Measurements from ENCODE around the gene THAP11. TPM values are rescaled to one million over a fixed set of nuclear protein-coding genes. Genes with fewer than 3 reads are reported as not detected.
A peak's percentile ranks its signal among the peaks of the same experiment; 100 is the strongest.

The THAP11 gene
- total and polyA plus RNA-seq, 2 of the 13 experiments (the other 11 are each of a cell fraction or from before 2014, with no cell fraction given): 44.2 to 53.4 TPM

DNA sequence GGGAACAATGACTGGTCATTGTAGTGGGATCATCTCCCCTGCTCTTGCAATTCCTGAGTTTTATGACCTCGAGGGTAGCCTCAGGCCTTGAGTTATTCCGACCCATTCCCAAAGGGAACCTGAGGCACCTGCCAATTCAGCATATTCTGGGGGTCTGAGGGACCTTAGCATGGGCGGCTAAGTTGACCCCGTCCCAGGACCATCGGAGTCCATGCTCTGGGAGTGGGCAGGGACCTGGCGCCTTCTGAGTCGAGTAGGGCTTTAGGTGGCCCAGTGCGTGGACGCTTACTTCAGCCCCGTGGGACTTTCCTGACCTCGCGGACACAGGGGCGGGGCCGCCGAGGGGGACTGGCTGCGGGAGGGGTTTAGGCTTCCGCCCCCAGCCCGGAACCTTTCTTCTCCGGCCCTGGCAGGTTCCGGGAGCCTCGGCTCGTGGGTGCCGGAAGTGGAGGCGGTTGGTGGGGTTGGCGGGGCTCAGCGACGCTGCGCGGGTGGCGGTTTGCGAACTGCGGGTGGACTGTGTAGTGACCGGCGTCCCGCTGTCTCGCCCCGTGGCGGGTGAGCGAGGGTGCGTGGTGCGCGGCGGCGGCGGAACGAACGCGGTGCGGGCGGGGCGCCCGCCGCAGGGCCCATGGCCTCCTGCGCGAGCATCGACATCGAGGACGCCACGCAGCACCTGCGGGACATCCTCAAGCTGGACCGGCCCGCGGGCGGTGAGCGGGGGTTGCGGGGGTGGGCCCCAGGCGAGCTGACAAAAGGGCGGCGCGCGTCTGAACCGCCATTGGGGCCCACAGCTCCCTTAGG, 30.7 kb downstream of the THAP11 start, which contains the start of gene EDC4 (continued):
- TF ChIP-seq, protein P1, sequence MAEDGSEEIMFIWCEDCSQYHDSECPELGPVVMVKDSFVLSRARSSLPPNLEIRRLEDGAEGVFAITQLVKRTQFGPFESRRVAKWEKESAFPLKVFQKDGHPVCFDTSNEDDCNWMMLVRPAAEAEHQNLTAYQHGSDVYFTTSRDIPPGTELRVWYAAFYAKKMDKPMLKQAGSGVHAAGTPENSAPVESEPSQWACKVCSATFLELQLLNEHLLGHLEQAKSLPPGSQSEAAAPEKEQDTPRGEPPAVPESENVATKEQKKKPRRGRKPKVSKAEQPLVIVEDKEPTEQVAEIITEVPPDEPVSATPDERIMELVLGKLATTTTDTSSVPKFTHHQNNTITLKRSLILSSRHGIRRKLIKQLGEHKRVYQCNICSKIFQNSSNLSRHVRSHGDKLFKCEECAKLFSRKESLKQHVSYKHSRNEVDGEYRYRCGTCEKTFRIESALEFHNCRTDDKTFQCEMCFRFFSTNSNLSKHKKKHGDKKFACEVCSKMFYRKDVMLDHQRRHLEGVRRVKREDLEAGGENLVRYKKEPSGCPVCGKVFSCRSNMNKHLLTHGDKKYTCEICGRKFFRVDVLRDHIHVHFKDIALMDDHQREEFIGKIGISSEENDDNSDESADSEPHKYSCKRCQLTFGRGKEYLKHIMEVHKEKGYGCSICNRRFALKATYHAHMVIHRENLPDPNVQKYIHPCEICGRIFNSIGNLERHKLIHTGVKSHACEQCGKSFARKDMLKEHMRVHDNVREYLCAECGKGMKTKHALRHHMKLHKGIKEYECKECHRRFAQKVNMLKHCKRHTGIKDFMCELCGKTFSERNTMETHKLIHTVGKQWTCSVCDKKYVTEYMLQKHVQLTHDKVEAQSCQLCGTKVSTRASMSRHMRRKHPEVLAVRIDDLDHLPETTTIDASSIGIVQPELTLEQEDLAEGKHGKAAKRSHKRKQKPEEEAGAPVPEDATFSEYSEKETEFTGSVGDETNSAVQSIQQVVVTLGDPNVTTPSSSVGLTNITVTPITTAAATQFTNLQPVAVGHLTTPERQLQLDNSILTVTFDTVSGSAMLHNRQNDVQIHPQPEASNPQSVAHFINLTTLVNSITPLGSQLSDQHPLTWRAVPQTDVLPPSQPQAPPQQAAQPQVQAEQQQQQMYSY (CRISPR knock-in tag; IDR thresholded peaks at IDR 0.05): 0 out of 2 replicates have a peak, but pooled peaks have one; percentile 17
- TF ChIP-seq SATB2 (CRISPR knock-in tag; IDR thresholded peaks at IDR 0.05) (0 out of 2 replicates have a peak, but pooled peaks have one; percentile 33), ZNF605 (CRISPR knock-in tag; IDR thresholded peaks at IDR 0.05) (peak; percentile 84; the same call in 1 of the 2 replicates), ZNF550 (CRISPR knock-in tag; IDR thresholded peaks at IDR 0.05; ENCODE audit: borderline replicate concordance) (0 out of 2 replicates have a peak, but pooled peaks have one; percentile 76), RORA (CRISPR knock-in tag; IDR thresholded peaks at IDR 0.05) (no peak), ZNF10 (CRISPR knock-in tag; IDR thresholded peaks at IDR 0.05; ENCODE audit: borderline replicate concordance, low read depth) (no peak), ZNF790 (CRISPR knock-in tag; IDR thresholded peaks at IDR 0.05; ENCODE audit: borderline replicate concordance) (0 out of 2 replicates have a peak, but pooled peaks have one; percentile 27), ZNF552 (CRISPR knock-in tag; IDR thresholded peaks at IDR 0.05; ENCODE audit: borderline replicate concordance) (peak; percentile 68; the same call in 1 of the 2 replicates), ZNF816 (CRISPR knock-in tag; IDR thresholded peaks at IDR 0.05; ENCODE audit: borderline replicate concordance) (0 out of 2 replicates have a peak, but pooled peaks have one; percentile 35), ZFX (CRISPR knock-in tag; IDR thresholded peaks at IDR 0.05; ENCODE audit: low read depth) (peak; percentile 92), NPAS2 (CRISPR knock-in tag; IDR thresholded peaks at IDR 0.05; ENCODE audit: borderline replicate concordance) (no peak), HMGA1 (CRISPR knock-in tag; conservative IDR thresholded peaks at IDR 0.05) (no peak)
- TF ChIP-seq, protein P2, sequence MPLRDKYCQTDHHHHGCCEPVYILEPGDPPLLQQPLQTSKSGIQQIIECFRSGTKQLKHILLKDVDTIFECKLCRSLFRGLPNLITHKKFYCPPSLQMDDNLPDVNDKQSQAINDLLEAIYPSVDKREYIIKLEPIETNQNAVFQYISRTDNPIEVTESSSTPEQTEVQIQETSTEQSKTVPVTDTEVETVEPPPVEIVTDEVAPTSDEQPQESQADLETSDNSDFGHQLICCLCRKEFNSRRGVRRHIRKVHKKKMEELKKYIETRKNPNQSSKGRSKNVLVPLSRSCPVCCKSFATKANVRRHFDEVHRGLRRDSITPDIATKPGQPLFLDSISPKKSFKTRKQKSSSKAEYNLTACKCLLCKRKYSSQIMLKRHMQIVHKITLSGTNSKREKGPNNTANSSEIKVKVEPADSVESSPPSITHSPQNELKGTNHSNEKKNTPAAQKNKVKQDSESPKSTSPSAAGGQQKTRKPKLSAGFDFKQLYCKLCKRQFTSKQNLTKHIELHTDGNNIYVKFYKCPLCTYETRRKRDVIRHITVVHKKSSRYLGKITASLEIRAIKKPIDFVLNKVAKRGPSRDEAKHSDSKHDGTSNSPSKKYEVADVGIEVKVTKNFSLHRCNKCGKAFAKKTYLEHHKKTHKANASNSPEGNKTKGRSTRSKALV (CRISPR knock-in tag; IDR thresholded peaks at IDR 0.05): no peak
- TF ChIP-seq, protein P3, sequence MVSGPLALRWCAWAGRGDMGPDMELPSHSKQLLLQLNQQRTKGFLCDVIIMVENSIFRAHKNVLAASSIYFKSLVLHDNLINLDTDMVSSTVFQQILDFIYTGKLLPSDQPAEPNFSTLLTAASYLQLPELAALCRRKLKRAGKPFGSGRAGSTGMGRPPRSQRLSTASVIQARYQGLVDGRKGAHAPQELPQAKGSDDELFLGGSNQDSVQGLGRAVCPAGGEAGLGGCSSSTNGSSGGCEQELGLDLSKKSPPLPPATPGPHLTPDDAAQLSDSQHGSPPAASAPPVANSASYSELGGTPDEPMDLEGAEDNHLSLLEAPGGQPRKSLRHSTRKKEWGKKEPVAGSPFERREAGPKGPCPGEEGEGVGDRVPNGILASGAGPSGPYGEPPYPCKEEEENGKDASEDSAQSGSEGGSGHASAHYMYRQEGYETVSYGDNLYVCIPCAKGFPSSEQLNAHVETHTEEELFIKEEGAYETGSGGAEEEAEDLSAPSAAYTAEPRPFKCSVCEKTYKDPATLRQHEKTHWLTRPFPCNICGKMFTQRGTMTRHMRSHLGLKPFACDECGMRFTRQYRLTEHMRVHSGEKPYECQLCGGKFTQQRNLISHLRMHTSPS (CRISPR knock-in tag; IDR thresholded peaks at IDR 0.05; ENCODE audit: low read depth): no peak; the same call in 1 of the 2 replicates
- TF ChIP-seq, protein P4, sequence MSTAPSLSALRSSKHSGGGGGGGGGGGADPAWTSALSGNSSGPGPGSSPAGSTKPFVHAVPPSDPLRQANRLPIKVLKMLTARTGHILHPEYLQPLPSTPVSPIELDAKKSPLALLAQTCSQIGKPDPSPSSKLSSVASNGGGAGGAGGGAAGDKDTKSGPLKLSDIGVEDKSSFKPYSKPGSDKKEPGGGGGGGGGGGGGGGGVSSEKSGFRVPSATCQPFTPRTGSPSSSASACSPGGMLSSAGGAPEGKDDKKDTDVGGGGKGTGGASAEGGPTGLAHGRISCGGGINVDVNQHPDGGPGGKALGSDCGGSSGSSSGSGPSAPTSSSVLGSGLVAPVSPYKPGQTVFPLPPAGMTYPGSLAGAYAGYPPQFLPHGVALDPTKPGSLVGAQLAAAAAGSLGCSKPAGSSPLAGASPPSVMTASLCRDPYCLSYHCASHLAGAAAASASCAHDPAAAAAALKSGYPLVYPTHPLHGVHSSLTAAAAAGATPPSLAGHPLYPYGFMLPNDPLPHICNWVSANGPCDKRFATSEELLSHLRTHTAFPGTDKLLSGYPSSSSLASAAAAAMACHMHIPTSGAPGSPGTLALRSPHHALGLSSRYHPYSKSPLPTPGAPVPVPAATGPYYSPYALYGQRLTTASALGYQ (CRISPR knock-in tag; IDR thresholded peaks at IDR 0.05): peak; percentile 61
- TF ChIP-seq, protein P5, sequence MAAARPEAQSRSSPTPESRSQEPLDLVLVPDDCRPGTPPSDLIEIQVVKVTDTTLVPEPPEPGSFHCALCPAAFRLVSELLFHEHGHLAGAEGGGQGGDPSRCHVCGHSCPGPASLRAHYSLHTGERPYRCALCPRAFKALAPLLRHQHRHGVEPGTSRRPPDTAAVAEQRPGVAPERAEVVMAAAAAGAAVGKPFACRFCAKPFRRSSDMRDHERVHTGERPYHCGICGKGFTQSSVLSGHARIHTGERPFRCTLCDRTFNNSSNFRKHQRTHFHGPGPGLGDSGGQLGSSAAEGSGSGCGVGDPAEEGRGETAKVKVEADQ (CRISPR knock-in tag; IDR thresholded peaks at IDR 0.05; ENCODE audit: borderline replicate concordance): peak; percentile 86; the same call in 1 of the 2 replicates

Measured in HepG2 (cell line).